ENCODE results near the gene HOMER1.

GRCh38 chr5:79420248-79420647, 93.7 kb downstream of the HOMER1 start:
- no peak for TF ChIP-seq TFE3 (CRISPR knock-in tag; IDR thresholded peaks at IDR 0.05)
- TF ChIP-seq CEBPB (IDR thresholded peaks at IDR 0.05; ENCODE audit: borderline replicate concordance, low read depth, low read length), result no peak
- TF ChIP-seq TCF7L2 (IDR thresholded peaks at IDR 0.05; ENCODE audit: low read depth, low read length), result no peak
- no peak for TF ChIP-seq CTCF (CRISPR knock-in tag; IDR thresholded peaks at IDR 0.05)
- TF ChIP-seq CREB1 (IDR thresholded peaks at IDR 0.05), result no peak
- TF ChIP-seq CREB1 (CRISPR knock-in tag; IDR thresholded peaks at IDR 0.05), result no peak
